Measurements from ENCODE around the gene EWSR1.
"Not testable (repeated sequence)": the region's sequence is repeated elsewhere in the genome, so short reads cannot be mapped to it uniquely, and the experiment has no call there.

EWSR1 gene

GRCh38 chr22:29334696-29335344, 66.8 kb downstream of the EWSR1 start:
- no peak for DNase-seq (ENCODE audit: low read depth, low spot score)

DNA sequence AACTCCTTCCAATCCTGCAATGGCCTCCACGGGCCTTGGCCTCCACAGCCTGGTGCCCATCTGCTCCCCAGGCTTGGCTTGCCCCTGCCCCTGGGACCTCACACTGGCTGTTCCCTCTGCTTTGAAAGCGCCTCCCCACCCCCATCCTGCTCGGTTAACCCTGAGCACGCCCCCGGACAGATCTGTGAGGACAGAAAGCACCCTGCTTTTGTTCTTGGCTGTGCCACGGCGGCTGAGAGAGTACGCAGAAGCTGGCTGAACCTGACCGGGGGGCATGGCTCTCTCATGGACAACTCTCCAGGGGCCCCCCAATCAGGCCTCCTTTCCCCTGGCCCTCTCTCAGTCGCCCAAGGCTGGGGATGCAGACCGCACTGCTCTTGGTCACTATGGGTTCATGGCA, 67.6 kb downstream of the EWSR1 start:
- DNase-seq (ENCODE audit: low read depth, low spot score): no peak

GRCh38 chr22:29336751-29337490, 68.9 kb downstream of the EWSR1 start:
- no peak for DNase-seq (ENCODE audit: low read depth, low spot score)

- DNase-seq (ENCODE audit: low read depth, low spot score): no peak
These were observed 69.7 kb downstream of the EWSR1 start for GRCh38 chr22:29337631-29338284.

- DNase-seq (ENCODE audit: low read depth, low spot score): no peak
These were observed 70.3 kb downstream of the EWSR1 start for GRCh38 chr22:29338398-29338797.

GRCh38 chr22:29339381-29340235, 71.5 kb downstream of the EWSR1 start:
- DNase-seq (ENCODE audit: low read depth, low spot score): no peak

- DNase-seq (ENCODE audit: low read depth, low spot score): no peak
These were observed 72.5 kb downstream of the EWSR1 start for GRCh38 chr22:29340566-29340965.

- no peak for DNase-seq (ENCODE audit: low read depth, low spot score)
These were observed 73.2 kb downstream of the EWSR1 start for GRCh38 chr22:29341056-29341848.

DNA sequence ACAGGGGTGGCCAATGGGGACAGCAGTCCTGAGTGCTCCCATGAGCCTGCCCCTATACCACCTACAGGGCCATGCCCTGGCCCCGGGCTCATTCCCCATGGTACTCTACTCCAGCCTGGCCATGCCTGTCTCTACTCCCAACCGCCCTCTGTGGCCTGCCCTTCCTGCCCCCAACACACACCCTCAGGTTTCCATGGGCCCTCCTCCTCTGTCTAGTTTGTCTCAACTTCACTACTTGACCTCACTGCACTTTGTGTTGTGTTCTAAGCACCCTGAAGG, 73.7 kb downstream of the EWSR1 start:
- DNase-seq (ENCODE audit: low read depth, low spot score): no peak

DNA sequence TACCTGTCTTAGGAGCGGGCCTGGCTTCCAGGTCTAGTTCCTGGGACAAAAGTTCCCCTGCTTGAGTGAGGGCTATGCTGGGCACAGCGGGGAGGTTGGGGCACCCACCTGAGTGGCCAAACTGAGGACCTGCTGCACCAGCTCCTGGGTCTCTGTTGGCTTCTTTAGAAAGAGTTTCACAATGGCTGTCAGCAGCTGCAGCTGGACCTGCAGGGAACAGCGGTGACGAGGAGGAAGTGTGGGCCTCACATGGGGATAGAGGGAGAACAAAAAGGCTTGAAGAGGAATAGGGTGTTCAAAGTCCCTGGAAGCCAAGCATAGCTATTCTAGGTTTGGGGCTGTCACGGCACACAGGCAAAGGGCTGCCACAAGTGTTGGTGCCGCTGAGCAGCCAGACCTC, 74.1 kb downstream of the EWSR1 start:
- no peak for DNase-seq (ENCODE audit: low read depth, low spot score)

- no peak for DNase-seq (ENCODE audit: low read depth, low spot score)
These were observed 74.7 kb downstream of the EWSR1 start for GRCh38 chr22:29342577-29343312.

GRCh38 chr22:29343313-29343805, 75.3 kb downstream of the EWSR1 start:
- DNase-seq (ENCODE audit: low read depth, low spot score): no peak

DNA sequence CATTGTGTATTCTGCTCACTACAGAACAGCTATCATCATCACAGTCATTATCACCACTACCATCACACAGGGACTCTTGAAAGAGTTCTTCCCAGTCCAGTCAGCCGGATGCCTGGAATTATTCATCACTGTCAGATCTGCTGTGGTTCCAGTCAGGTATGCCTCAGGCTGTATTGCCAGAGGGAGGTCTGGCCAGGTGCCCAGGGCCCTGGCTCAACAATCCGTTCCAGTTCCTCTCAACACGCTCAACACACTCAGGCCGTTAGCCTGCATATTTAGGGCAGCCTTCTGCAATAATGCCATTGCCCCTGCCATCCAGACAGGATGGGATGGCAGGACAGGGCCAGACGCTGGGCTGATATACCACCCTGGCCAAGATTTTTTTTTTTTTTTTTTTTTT, 76.1 kb downstream of the EWSR1 start:
- DNase-seq (ENCODE audit: low read depth, low spot score): peak; percentile 68

GRCh38 chr22:29344889-29345288, 76.8 kb downstream of the EWSR1 start:
- not testable (repeated sequence) for DNase-seq (ENCODE audit: low read depth, low spot score)

DNA sequence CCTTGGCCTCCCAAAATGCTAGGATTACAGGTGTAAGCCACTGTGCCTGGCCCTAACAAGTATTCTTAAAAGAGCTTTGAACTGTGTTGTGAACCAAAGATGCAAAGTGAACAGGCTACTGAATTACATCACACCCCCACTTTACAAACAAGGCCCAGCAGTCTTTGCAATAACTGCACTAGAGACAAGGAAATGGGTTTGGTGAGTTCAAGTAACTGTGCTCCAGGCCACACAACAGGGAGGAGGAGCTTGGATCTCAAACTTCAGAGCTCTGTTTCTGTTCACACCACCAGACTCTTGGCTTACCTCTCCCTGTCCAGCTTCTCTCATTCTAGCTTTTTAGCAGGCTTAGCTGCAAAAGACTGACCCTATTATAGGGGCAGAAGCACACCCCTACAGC, 77.9 kb downstream of the EWSR1 start:
- DNase-seq (ENCODE audit: low read depth, low spot score): no peak

DNA sequence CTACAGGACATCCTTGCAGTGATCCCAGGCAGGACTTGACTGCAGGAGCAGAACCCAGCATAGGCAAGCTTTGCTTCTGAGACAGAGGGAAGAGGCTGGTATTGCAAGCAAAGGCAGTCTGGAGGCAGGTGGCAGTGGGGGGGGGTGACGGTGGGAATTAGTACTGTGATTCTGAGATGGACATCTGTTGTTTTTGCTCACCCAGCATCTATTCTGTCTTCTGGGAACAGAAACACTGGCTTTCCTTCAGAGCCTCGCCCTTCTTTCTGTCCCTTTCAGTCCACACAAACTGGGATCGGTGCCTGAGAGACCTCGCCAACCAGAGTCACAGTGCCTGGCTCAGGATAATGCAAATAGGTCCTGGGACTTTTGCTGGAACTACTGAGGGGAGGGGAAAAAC, 78.6 kb downstream of the EWSR1 start:
- DNase-seq (ENCODE audit: low read depth, low spot score): no peak

DNA sequence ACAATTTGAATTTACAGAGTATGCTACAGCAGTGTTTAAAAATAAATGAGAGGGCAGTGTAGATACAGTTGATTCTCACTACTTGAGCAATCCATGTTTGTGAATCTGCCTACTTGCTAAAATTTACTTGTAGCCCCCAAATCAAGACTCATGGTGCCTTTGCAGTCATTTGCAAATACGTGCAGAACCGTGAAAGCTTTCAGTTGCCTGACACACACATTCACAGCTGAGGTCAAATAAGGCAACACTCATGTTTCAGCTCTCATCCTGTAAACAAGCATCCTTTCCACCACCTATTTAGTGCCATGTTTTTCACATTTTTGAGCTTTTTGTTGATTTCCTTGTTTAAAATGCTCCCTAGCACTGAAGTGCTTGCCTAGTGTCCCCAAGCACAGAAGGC, 80.0 kb downstream of the EWSR1 start:
- no peak for DNase-seq (ENCODE audit: low read depth, low spot score)

DNA sequence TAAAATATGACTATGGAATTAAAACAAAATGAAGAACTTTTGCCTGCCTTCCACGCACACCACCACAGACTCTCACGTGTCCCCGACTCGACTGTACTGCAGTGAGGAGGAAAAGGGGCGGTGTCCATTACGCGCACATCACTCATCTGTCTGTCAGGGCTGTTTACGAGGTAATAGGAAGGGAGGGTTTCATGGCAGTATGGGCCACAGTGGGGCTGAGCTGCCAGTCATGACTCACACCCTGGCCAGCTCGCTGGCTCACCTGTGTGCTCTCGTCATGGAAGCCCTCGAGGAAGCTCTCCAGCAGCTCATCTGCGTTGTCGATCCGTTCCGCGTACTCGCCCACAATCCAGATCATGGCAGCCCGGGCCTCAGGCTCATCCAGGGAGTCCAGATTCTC, 80.9 kb downstream of the EWSR1 start:
- DNase-seq (ENCODE audit: low read depth, low spot score): no peak
